Stimulated activated CD4-positive, alpha-beta T cell treated with anti-CD3 and anti-CD28 coated beads, TNF-alpha, amount 100 ng/mL, for 4 hours (primary cell): Measurements from ENCODE around the gene COTL1.
"Not testable (repeated sequence)": the region's sequence is repeated elsewhere in the genome, so short reads cannot be mapped to it uniquely, and the experiment has no call there.

Source experiments
- DNase-seq, 3 experiments: peaks; one replicate each; pipeline ENCODE4 v3.0.0-alpha.2; 2020; ENCODE audit warnings: low read depth in 3 of 3

Gene COTL1

GRCh38 chr16:84643180-84643583 lies 25.3 kb upstream of the COTL1 start:
- no peak for DNase-seq

- no peak for DNase-seq
Observed at GRCh38 chr16:84641643-84642358, 23.9 kb upstream of the COTL1 start.

GRCh38 chr16:84640145-84640544 lies 22.3 kb upstream of the COTL1 start:
- no peak for DNase-seq

GRCh38 chr16:84638231-84638806 lies 20.4 kb upstream of the COTL1 start:
- no peak for DNase-seq

GRCh38 chr16:84637709-84638108 lies 19.8 kb upstream of the COTL1 start:
- DNase-seq, result no peak

- DNase-seq, result no peak
Observed at GRCh38 chr16:84635702-84636101, 17.8 kb upstream of the COTL1 start.

- DNase-seq, result no peak
Observed at GRCh38 chr16:84633622-84634021, 15.7 kb upstream of the COTL1 start.

GRCh38 chr16:84632862-84633261 lies 15.0 kb upstream of the COTL1 start:
- not testable (repeated sequence) for DNase-seq

GRCh38 chr16:84631886-84632285 lies 14.0 kb upstream of the COTL1 start:
- DNase-seq, result no peak

- no peak for DNase-seq
Observed at GRCh38 chr16:84631153-84631466, 13.2 kb upstream of the COTL1 start.

- no peak for DNase-seq
Observed at GRCh38 chr16:84630446-84631152, 12.7 kb upstream of the COTL1 start.

GRCh38 chr16:84630009-84630408 lies 12.1 kb upstream of the COTL1 start:
- no peak for DNase-seq

GRCh38 chr16:84629580-84629979 lies 11.7 kb upstream of the COTL1 start:
- DNase-seq, result no peak

GRCh38 chr16:84628226-84628731 lies 10.4 kb upstream of the COTL1 start:
- no peak for DNase-seq

GRCh38 chr16:84625556-84625955 lies 7.7 kb upstream of the COTL1 start:
- DNase-seq, result no peak

- not testable (repeated sequence) for DNase-seq
Observed at GRCh38 chr16:84620913-84621312, 3.0 kb upstream of the COTL1 start.

GRCh38 chr16:84618581-84619460 lies 943 bp upstream of the COTL1 start:
- no peak for DNase-seq

GRCh38 chr16:84617041-84617790 lies 662 bp downstream of the COTL1 start:
- no peak for DNase-seq

GRCh38 chr16:84616515-84616914 lies 1.4 kb downstream of the COTL1 start:
- no peak for DNase-seq

- no peak for DNase-seq
Observed at GRCh38 chr16:84614968-84615813, 2.7 kb downstream of the COTL1 start.
